Measurements from ENCODE around the gene ING4.

Gene ING4

GRCh38 chr12:6613015-6613775 is 49.7 kb downstream of the ING4 start:
- TF ChIP-seq CTCF (conservative IDR thresholded peaks at IDR 0.05; ENCODE audit: low read length), result no peak
- peak; percentile 70 for DNase-seq (ENCODE audit: low read depth)

GRCh38 chr12:6612652-6613014 is 50.3 kb downstream of the ING4 start:
- DNase-seq (ENCODE audit: low read depth), result no peak
- H3K4me3 ChIP-seq (ENCODE audit: low read length), result no peak overlapping the region
- no peak for TF ChIP-seq CTCF (conservative IDR thresholded peaks at IDR 0.05; ENCODE audit: low read length)

More at GRCh38 chr12:6613015-6613775, 49.7 kb downstream of the ING4 start:
- H3K4me3 ChIP-seq (ENCODE audit: low read length), result peak overlapping the region; percentile 26; the same call in 1 of the 2 replicates

GRCh38 chr12:6612247-6612646 is 50.7 kb downstream of the ING4 start:
- H3K4me3 ChIP-seq (ENCODE audit: low read length), result no peak overlapping the region
- DNase-seq (ENCODE audit: low read depth), result no peak
- TF ChIP-seq CTCF (conservative IDR thresholded peaks at IDR 0.05; ENCODE audit: low read length), result no peak

GRCh38 chr12:6608592-6609281 is 54.2 kb downstream of the ING4 start:
- no peak for TF ChIP-seq CTCF (conservative IDR thresholded peaks at IDR 0.05; ENCODE audit: low read length)
- DNase-seq (ENCODE audit: low read depth), result no peak
- no peak overlapping the region for H3K4me3 ChIP-seq (ENCODE audit: low read length)

- DNase-seq (ENCODE audit: low read depth), result no peak
- H3K4me3 ChIP-seq (ENCODE audit: low read length), result no peak overlapping the region
- no peak for TF ChIP-seq CTCF (conservative IDR thresholded peaks at IDR 0.05; ENCODE audit: low read length)
Measured at GRCh38 chr12:6607751-6608591, 54.9 kb downstream of the ING4 start.

GRCh38 chr12:6606331-6607131 is 56.4 kb downstream of the ING4 start:
- no peak for TF ChIP-seq CTCF (conservative IDR thresholded peaks at IDR 0.05; ENCODE audit: low read length)
- H3K4me3 ChIP-seq (ENCODE audit: low read length), result peak overlapping the region; percentile 88
- no peak for DNase-seq (ENCODE audit: low read depth)

All from AG10803 (cell line).